B cell (primary cell): Measurements from ENCODE around the gene UTRN. TPM values are rescaled to one million over a fixed set of nuclear protein-coding genes. Genes with fewer than 3 reads are reported as not detected.

Experiments used
- ATAC-seq: fragments of 200-7000 bp; cut with Tn5 transposase; one replicate; pipeline ENCODE4 v1.10.0; 2021; ENCODE audit warnings: low read depth, mild to moderate bottlenecking, moderate number of reproducible peaks, moderate library complexity
- CTCF ChIA-PET: fragments of 350-600 bp; sonication (Branson Sonifier 250); formaldehyde crosslinking; loops from one replicate; lab custom pipeline; 2021; ENCODE audit warnings: antibody characterized with exemption, inconsistent platforms; lab: Charles Lee
- POLR2A ChIA-PET: fragments of 350-600 bp; sonication (Branson Sonifier 250); formaldehyde crosslinking; loops from one replicate; lab custom pipeline; 2021; ENCODE audit warnings: antibody characterized with exemption; lab: Charles Lee
- DNase-seq: peaks from one replicate; pipeline ENCODE4 v3.0.0; 2013
- H2AFZ ChIP-seq: 2 replicates; pipeline ENCODE4 v1.6.1; 2012; ENCODE audit warnings: mild to moderate bottlenecking, low read depth, low read length; ENCODE audit not compliant: insufficient read depth, poor library complexity, severe bottlenecking
- H3K27ac ChIP-seq, 2 donors: 1 replicate in 1 of 2; 2 replicates in 1 of 2; pipeline ENCODE4 v1.5.1; 2012 to 2013; ENCODE audit warnings: low read length in 2 of 2, mild to moderate bottlenecking in 2 of 2, moderate library complexity in 1 of 2
- H3K27me3 ChIP-seq, 4 experiments: fragments of 200-600 bp in 1 of 4; sonication (generic) in 1 of 4; replicated peaks in 1 of 4; 1 replicate in 2 of 4; 2 replicates in 2 of 4; pipeline versions ENCODE4 v1.6.1 to v1.7.0; 2013 to 2016; ENCODE audit warnings: low read length in 3 of 4, mild to moderate bottlenecking in 2 of 4, mixed read lengths in 1 of 4, moderate library complexity in 1 of 4; ENCODE audit not compliant: insufficient read depth in 4 of 4, control insufficient read depth in 3 of 4; ENCODE audit errors: control extremely low read depth in 1 of 4
- H3K36me3 ChIP-seq, 2 experiments: replicated peaks in 1 of 2; 1 replicate in 1 of 2; 2 replicates in 1 of 2; pipeline versions ENCODE4 v1.6.1 to v1.7.1; 2013; ENCODE audit warnings: low read length in 1 of 2; ENCODE audit not compliant: insufficient read depth in 2 of 2, control insufficient read depth in 1 of 2; ENCODE audit errors: control extremely low read depth in 1 of 2, extremely low read depth in 1 of 2
- H3K4me1 ChIP-seq, 2 donors: fragments of 200-600 bp in 1 of 2; sonication (generic) in 1 of 2; 1 replicate in 1 of 2; 2 replicates in 1 of 2; pipeline versions ENCODE4 v1.5.1 to v1.6.1; 2013 to 2017; ENCODE audit warnings: low read length in 2 of 2; ENCODE audit not compliant: control insufficient read depth in 2 of 2, insufficient read depth in 2 of 2
- H3K4me2 ChIP-seq: replicated peaks from 2 replicates; pipeline ENCODE3; 2012; ENCODE audit warnings: mild to moderate bottlenecking, low read depth, low read length; ENCODE audit not compliant: poor library complexity, severe bottlenecking
- H3K4me3 ChIP-seq, 5 experiments: fragments of 200-600 bp in 1 of 5; sonication (generic) in 1 of 5; 1 replicate in 3 of 5; 2 replicates in 2 of 5; pipeline versions ENCODE4 v1.5.1 to v1.7.0; 2011 to 2016; ENCODE audit warnings: low read length in 4 of 5, mild to moderate bottlenecking in 4 of 5, low read depth in 2 of 5, control low read depth in 1 of 5, moderate library complexity in 1 of 5; ENCODE audit not compliant: insufficient read depth in 1 of 5; ENCODE audit errors: control extremely low read depth in 1 of 5, extremely low read depth in 1 of 5
- H3K79me2 ChIP-seq: fragments of 200-600 bp; sonication (generic); one replicate; pipeline ENCODE4 v1.6.0; 2016; ENCODE audit warnings: low read length; ENCODE audit not compliant: control insufficient read depth, insufficient read depth
- H3K9ac ChIP-seq: fragments of 200-600 bp; sonication (generic); 2 replicates; pipeline ENCODE4 v1.6.1; 2017; ENCODE audit warnings: mild to moderate bottlenecking, low read length, moderate library complexity
- H3K9me3 ChIP-seq, 3 donors: one replicate each; pipeline versions ENCODE4 v1.6.1 to v1.7.1; 2013; ENCODE audit warnings: low read length in 2 of 3; ENCODE audit not compliant: control insufficient read depth in 2 of 3, insufficient read depth in 1 of 3; ENCODE audit errors: control extremely low read depth in 1 of 3
- H4K20me1 ChIP-seq: 2 replicates; pipeline ENCODE4 v1.6.0; 2012; ENCODE audit warnings: mild to moderate bottlenecking, low read length; ENCODE audit not compliant: insufficient read depth, control insufficient read depth, poor library complexity, severe bottlenecking
- H3K27ac Mint-ChIP-seq: one replicate; pipeline ENCODE4 v1.8.0; 2021; ENCODE audit warnings: mixed read lengths
- H3K27me3 Mint-ChIP-seq: one replicate; pipeline ENCODE4 v1.8.0; 2021; ENCODE audit warnings: mixed read lengths
- H3K4me1 Mint-ChIP-seq: one replicate; pipeline ENCODE4 v1.8.0; 2021; ENCODE audit warnings: mixed read lengths
- H3K4me3 Mint-ChIP-seq: one replicate; pipeline ENCODE4 v1.8.0; 2021; ENCODE audit warnings: mixed read lengths
- H3K9me3 Mint-ChIP-seq: one replicate; pipeline ENCODE4 v1.8.0; 2022; ENCODE audit warnings: mixed read lengths; ENCODE audit not compliant: insufficient read depth
- CTCF ChIP-seq: fragments of 200-600 bp; IDR thresholded peaks from one replicate; pipeline ENCODE4 v1.8.0; 2022; ENCODE audit warnings: antibody characterized with exemption, mild to moderate bottlenecking
- EZH2 ChIP-seq: IDR thresholded peaks from 2 replicates; pipeline ENCODE4 v1.6.1; 2012; ENCODE audit warnings: borderline replicate concordance, low read depth, mild to moderate bottlenecking, moderate library complexity, low read length; ENCODE audit not compliant: insufficient read depth, poor library complexity, severe bottlenecking
- WGBS: methylation state at CpG from one replicate; pipeline ENCODE4 v1.1.5; 2013; ENCODE audit warnings: missing lambda C conversion rate; ENCODE audit not compliant: insufficient coverage; 5-methylcytosine and 5-hydroxymethylcytosine counted together
- intact Hi-C: fragments of 100-400 bp; cut with micrococcal nuclease; formaldehyde crosslinking; loops from one replicate; pipeline ENCODE4 v1.10.0; 2022
- polyA plus RNA-seq: library from polyadenylated mRNA; depleted of rRNA; stranded (reverse); fragments of >200 nt; gene quantifications from 2 replicates; pipeline ENCODE4 v1.2.3, GENCODE V29; 2012
- total RNA-seq, 2 donors: library from RNA; stranded (reverse); fragments of 120-200 nt in 1 of 2; gene quantifications; 1 replicate in 1 of 2; 2 replicates in 1 of 2; pipeline versions ENCODE4 v1.2.3 to v1.2.4, GENCODE V29; 2013 to 2022

The UTRN gene
- total and polyA plus RNA-seq, 2 donors (not counting 1 experiment from before 2014, with no cell fraction given), result 40.0 to 224 TPM

GRCh38 chr6:144320741-144321140, 35.6 kb downstream of the UTRN start:
- H3K36me3 ChIP-seq, result no peaks in the 10 kb centered on the region
- H3K4me3 Mint-ChIP-seq, result no peak overlapping the region
- DNase-seq (no peak), ATAC-seq (no peak)
- H3K9me3 Mint-ChIP-seq, result no peaks in the 10 kb centered on the region
- H3K27me3 ChIP-seq, result no peaks in the 10 kb centered on the region
- no peak overlapping the region for H3K4me3 ChIP-seq
- H3K9me3 ChIP-seq, result no peaks in the 10 kb centered on the region
- no peaks in the 10 kb centered on the region for H4K20me1 ChIP-seq
- H3K4me1 ChIP-seq, result no peaks in the 10 kb centered on the region
- no peak overlapping the region for H2AFZ ChIP-seq
- WGBS, result no CpG with 5 or more reads among the region's 5 CpGs
- H3K4me1 Mint-ChIP-seq, result peaks cover 12% of the 10 kb centered on the region
- H3K79me2 ChIP-seq, result no peaks in the 10 kb centered on the region
- H3K9ac ChIP-seq, result no peak overlapping the region
- no peak overlapping the region for H3K4me2 ChIP-seq
- H3K27me3 Mint-ChIP-seq, result no peaks in the 10 kb centered on the region
- CTCF ChIA-PET, result interaction anchor here (1.2 kb wide), 1 partner anchor 33 kb away, joined by 3 read pairs; no protein-coding TSS in a partner anchor
- TF ChIP-seq EZH2 (no peak), CTCF (no peak)
- POLR2A ChIA-PET, result no interaction called here
- intact Hi-C loops, result no loop called here
- no peak overlapping the region for H3K27ac Mint-ChIP-seq
- H3K27ac ChIP-seq, result no peak overlapping the region

- Histone ChIP-seq H4K20me1 (no peaks in the 10 kb centered on the region), H3K36me3 (no peaks in the 10 kb centered on the region), H3K9me3 (no peaks in the 10 kb centered on the region), H3K27ac (no peak overlapping the region), H2AFZ (no peak overlapping the region), H3K27me3 (no peaks in the 10 kb centered on the region), H3K4me2 (no peak overlapping the region), H3K9ac (no peak overlapping the region), H3K4me3 (no peak overlapping the region), H3K79me2 (no peaks in the 10 kb centered on the region), H3K4me1 (no peaks in the 10 kb centered on the region)
- H3K27ac Mint-ChIP-seq, result no peak overlapping the region
- WGBS, result 89% methylated on average over 10 of the region's 12 CpGs
- no peaks in the 10 kb centered on the region for H3K27me3 Mint-ChIP-seq
- no peaks in the 10 kb centered on the region for H3K9me3 Mint-ChIP-seq
- ChIA-PET CTCF (interaction anchor here (0.7 kb wide), 1 partner anchor 74 kb away, joined by 4 read pairs; no protein-coding TSS in a partner anchor), POLR2A (no interaction called here)
- DNase-seq (no peak), ATAC-seq (no peak)
- TF ChIP-seq CTCF, result no peak
- TF ChIP-seq EZH2, result no peak
- peaks cover 12% of the 10 kb centered on the region for H3K4me1 Mint-ChIP-seq
- intact Hi-C loops, result no loop called here
- H3K4me3 Mint-ChIP-seq, result no peak overlapping the region
Measured at GRCh38 chr6:144321839-144322591, 36.9 kb downstream of the UTRN start.
